HG03575 (cell line): ENCODE measurements around the gene ST6GALNAC4.

ENCODE experiments used
- ATAC-seq: cut with Tn5 transposase; IDR thresholded peaks from one replicate; pipeline ENCODE4 v1.9.1; 2021; ENCODE audit not compliant: unreplicated experiment, insufficient number of reproducible peaks, low FRiP score; ENCODE audit errors: extremely low read depth

Gene ST6GALNAC4

GRCh38 chr9:127863191-127863621, 53.6 kb downstream of the ST6GALNAC4 start:
- ATAC-seq = no peak

DNA sequence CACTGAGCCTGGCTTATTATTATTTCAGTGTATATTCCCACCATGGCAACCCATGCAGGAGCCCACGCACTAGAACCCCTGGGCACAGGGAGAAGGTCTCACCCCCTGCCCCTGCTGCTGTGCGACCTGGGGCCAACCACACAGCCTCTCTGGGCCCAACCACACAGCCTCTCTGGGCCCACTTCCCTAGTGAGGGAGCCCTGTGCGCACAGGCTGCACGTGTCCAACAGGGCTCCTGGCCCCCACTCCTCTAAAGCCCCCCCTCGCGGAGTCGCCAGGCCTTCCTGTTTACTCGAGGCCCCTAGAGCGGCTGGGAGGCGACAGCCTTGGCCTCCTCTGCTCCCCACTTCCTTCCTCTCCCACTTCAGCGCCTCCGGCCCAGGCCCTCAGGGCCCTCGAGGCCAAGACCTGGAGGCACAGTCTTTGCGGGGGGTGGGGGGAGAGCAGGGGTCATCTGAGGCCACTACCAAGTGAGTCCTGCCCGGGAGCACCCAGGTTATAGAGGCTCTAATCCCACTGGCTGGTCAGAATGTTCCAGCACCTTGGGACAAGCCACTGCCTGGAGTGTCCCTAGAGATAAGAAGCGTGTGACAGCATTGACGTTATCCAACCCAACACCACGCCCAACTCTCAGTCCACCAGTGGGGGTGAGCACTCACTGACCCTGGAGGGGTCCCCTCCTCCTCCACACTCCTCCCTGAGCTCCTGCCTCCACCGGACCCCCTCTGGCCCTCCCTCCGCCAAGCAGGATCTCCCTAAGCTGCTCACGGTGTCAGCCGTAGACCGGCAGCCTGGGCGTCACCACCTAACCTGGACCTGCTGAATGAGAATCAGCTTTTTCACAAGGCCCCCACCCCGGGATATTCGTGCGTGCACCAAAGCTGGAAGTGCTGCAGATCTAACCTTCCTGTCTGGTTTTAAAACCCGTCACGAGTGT, 54.5 kb downstream of the ST6GALNAC4 start:
- ATAC-seq = no peak

DNA sequence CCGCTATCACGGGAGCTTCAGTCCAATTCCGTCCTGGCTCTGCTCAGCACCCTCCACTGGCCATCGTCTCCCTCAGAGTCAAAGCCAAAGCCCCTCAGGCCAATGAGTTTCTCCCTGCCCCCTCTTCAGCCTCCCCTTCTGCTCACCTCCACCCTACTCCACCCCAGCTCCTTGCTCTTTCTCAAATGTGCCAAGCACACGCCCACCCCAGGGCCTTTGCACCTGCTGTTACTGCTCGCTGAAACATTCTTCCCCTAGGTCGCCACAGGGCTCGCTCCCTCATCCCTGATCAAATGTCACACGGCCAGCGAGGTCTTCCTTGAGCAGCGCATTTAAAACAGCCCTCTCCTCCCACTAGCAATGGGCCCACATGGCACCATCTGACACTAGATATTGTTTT, 56.1 kb downstream of the ST6GALNAC4 start:
- no peak for ATAC-seq

DNA sequence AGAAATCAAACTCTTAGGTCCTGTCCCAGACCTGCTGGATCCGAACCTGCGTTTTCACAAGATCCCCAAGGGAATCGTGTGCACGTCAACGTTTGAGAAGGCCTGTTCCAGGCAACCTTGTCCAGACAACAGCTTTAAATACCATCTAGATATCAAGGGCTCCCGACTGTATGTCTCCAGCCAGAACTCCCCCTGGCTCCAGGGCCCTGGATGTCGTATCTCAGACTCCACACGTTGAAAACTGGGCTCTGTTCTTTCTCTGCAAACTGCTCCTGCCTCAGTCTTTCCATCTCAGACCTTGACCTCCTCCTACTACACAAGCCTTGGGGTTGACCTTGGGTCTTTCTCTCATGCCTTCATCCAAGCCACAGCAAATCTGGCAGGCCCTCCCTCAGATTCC, 56.6 kb downstream of the ST6GALNAC4 start:
- ATAC-seq = no peak

DNA sequence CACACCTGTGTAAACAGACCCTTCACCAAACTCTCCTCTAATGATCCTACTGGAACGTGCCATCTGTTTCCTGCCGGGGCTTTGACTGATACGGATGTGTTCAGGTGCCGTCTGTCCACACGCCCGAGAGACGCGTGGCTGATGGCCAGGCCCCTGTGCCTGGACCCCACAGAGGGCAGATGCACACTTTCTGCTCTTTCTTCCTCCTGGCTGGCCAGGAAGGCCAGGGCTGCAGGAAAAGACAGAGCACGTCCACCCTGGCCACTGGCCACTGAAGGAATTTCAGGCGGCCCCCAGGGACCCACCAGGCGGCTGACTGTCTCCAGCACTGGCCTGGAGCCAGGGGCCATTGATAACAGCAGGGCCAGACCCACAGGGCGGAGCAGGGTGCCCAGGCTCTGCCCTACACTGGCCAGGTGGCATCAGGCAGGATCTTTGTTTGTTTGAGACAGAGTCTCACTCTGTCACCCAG, 58.8 kb downstream of the ST6GALNAC4 start:
- no peak for ATAC-seq
